Measurements from ENCODE around the gene CDK11B.
"Not testable (repeated sequence)": the region's sequence is repeated elsewhere in the genome, so short reads cannot be mapped to it uniquely, and the experiment has no call there.

DNA sequence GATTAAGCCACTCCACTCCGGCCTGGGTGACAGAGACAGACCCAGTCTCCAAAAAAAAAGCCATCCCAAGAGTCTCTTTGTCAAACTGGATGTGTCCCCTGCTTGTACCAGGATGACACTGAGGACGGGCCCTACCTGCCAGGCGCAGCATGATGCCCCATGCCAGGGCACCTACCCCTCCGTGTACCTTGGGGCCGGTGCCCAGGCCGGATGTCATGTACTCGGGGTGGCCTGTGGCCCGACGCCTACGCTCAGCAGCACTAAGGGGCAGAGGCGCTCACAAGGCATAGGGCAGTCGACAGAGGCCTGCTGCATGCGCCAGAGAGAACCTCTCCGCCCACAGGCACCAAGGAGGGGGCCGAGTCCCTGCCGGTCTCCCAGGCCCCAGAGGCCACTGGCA, 19.4 kb downstream of the CDK11B start:
- TF ChIP-seq POLR2A (IDR thresholded peaks at IDR 0.05), result not testable (repeated sequence)
- TF ChIP-seq, protein P1, sequence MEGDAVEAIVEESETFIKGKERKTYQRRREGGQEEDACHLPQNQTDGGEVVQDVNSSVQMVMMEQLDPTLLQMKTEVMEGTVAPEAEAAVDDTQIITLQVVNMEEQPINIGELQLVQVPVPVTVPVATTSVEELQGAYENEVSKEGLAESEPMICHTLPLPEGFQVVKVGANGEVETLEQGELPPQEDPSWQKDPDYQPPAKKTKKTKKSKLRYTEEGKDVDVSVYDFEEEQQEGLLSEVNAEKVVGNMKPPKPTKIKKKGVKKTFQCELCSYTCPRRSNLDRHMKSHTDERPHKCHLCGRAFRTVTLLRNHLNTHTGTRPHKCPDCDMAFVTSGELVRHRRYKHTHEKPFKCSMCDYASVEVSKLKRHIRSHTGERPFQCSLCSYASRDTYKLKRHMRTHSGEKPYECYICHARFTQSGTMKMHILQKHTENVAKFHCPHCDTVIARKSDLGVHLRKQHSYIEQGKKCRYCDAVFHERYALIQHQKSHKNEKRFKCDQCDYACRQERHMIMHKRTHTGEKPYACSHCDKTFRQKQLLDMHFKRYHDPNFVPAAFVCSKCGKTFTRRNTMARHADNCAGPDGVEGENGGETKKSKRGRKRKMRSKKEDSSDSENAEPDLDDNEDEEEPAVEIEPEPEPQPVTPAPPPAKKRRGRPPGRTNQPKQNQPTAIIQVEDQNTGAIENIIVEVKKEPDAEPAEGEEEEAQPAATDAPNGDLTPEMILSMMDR (IDR thresholded peaks at IDR 0.05), result not testable (repeated sequence)

All from heart left ventricle (tissue), 13 donors.